HG02678 (cell line): Measurements from ENCODE around the gene CAPN9.
"Not testable (repeated sequence)": the region's sequence is repeated elsewhere in the genome, so short reads cannot be mapped to it uniquely, and the experiment has no call there.

Experiments used
- ATAC-seq: cut with Tn5 transposase; IDR thresholded peaks from one replicate; pipeline ENCODE4 v1.9.1; 2021; ENCODE audit warnings: mild to moderate bottlenecking, moderate library complexity; ENCODE audit not compliant: unreplicated experiment

Gene CAPN9

GRCh38 chr1:230822092-230822581 lies 74.9 kb downstream of the CAPN9 start:
- ATAC-seq: no peak

- no peak for ATAC-seq
Measured at GRCh38 chr1:230823426-230823825, 76.2 kb downstream of the CAPN9 start.

- ATAC-seq: no peak
Measured at GRCh38 chr1:230823931-230824381, 76.8 kb downstream of the CAPN9 start.

GRCh38 chr1:230824551-230824918 lies 77.3 kb downstream of the CAPN9 start:
- ATAC-seq: no peak

GRCh38 chr1:230824919-230825721 lies 77.9 kb downstream of the CAPN9 start:
- no peak for ATAC-seq

GRCh38 chr1:230825761-230826160 lies 78.6 kb downstream of the CAPN9 start:
- no peak for ATAC-seq

- no peak for ATAC-seq
Measured at GRCh38 chr1:230826166-230826875, 79.1 kb downstream of the CAPN9 start.

GRCh38 chr1:230827081-230827681 lies 80.0 kb downstream of the CAPN9 start:
- no peak for ATAC-seq

GRCh38 chr1:230827801-230828200 lies 80.6 kb downstream of the CAPN9 start:
- no peak for ATAC-seq

GRCh38 chr1:230828421-230828820 lies 81.2 kb downstream of the CAPN9 start:
- no peak for ATAC-seq

- no peak for ATAC-seq
Measured at GRCh38 chr1:230831771-230832170, 84.6 kb downstream of the CAPN9 start.

GRCh38 chr1:230832476-230832875 lies 85.3 kb downstream of the CAPN9 start:
- no peak for ATAC-seq

GRCh38 chr1:230833511-230833910 lies 86.3 kb downstream of the CAPN9 start:
- no peak for ATAC-seq

- ATAC-seq: no peak
Measured at GRCh38 chr1:230834292-230834691, 87.1 kb downstream of the CAPN9 start.

- ATAC-seq: no peak
Measured at GRCh38 chr1:230836347-230836746, 89.2 kb downstream of the CAPN9 start.

GRCh38 chr1:230836793-230837192 lies 89.6 kb downstream of the CAPN9 start:
- no peak for ATAC-seq

GRCh38 chr1:230839173-230839572 lies 92.0 kb downstream of the CAPN9 start:
- no peak for ATAC-seq

GRCh38 chr1:230842801-230843200 lies 95.6 kb downstream of the CAPN9 start:
- no peak for ATAC-seq

GRCh38 chr1:230843503-230844309 lies 96.5 kb downstream of the CAPN9 start:
- ATAC-seq: no peak

- ATAC-seq: no peak
Measured at GRCh38 chr1:230844561-230844960, 97.4 kb downstream of the CAPN9 start.

- ATAC-seq: not testable (repeated sequence)
Measured at GRCh38 chr1:230845184-230845583, 98.0 kb downstream of the CAPN9 start.
